ENCODE measurements around the gene FAM237A. TPM values are rescaled to one million over a fixed set of nuclear protein-coding genes. Genes with fewer than 3 reads are reported as not detected.

The FAM237A gene
- total and polyA plus RNA-seq, 10 of the 15 experiments (the other 5 are each of a cell fraction or from before 2014, with no cell fraction given): not detected

GRCh38 chr2:206610451-206610850 lies 31.8 kb upstream of the FAM237A start (continued):
- TF ChIP-seq SPI1 (IDR thresholded peaks at IDR 0.05; ENCODE audit: borderline replicate concordance, insufficient read depth, low read depth, low read length) (no peak), IRF3 (IDR thresholded peaks at IDR 0.05) (no peak), MEF2A (IDR thresholded peaks at IDR 0.05; ENCODE audit: insufficient read depth, low read depth, low read length) (no peak)

GRCh38 chr2:206611191-206611590 lies 31.1 kb upstream of the FAM237A start:
- Histone ChIP-seq H3K27me3 (replicated peaks in 1 of 2; ENCODE audit: control insufficient read depth in 2 of 2, insufficient read depth in 2 of 2, low read length in 1 of 2) (no peaks in the 10 kb centered on the region), H2AFZ (ENCODE audit: control insufficient read depth, low read depth, low read length) (no peak overlapping the region), H3K27ac (ENCODE audit: control insufficient read depth, insufficient read depth) (no peak overlapping the region), H3K4me3 (no peak overlapping the region), H3K79me2 (ENCODE audit: control insufficient read depth, insufficient read depth, low read length) (no peaks in the 10 kb centered on the region), H3K4me2 (ENCODE audit: control insufficient read depth, insufficient read depth) (no peak overlapping the region), H3K4me1 (ENCODE audit: control insufficient read depth, insufficient read depth, low read length) (no peaks in the 10 kb centered on the region), H3K36me3 (ENCODE audit: control insufficient read depth in 2 of 2, insufficient read depth in 2 of 2, low read length in 1 of 2) (no peaks in the 10 kb centered on the region), H3K9me3 (replicated peaks; ENCODE audit: control insufficient read depth, insufficient read depth, low read length) (no peaks in the 10 kb centered on the region), H4K20me1 (ENCODE audit: control insufficient read depth, insufficient read depth) (no peaks in the 10 kb centered on the region), H3K9ac (ENCODE audit: control insufficient read depth, insufficient read depth, low read length) (no peak overlapping the region)
- BruUV-seq (replicated peaks): no TSS peak
- ChIA-PET RAD21 (ENCODE audit: unreplicated experiment) (no interaction called here), CTCF (interaction anchor here (0.6 to 0.8 kb wide), 2 partner anchors 23 to 50 kb away, joined by 3 read pairs; no protein-coding TSS in a partner anchor), POLR2A (no interaction called here), SMC1A (ENCODE audit: uncharacterized antibody, unreplicated experiment) (interaction anchor here (0.7 to 1.9 kb wide), 2 partner anchors 10 to 60 kb away, joined by 4 to 5 read pairs; no protein-coding TSS in a partner anchor)
- TF ChIP-seq POLR2A (IDR thresholded peaks at IDR 0.05; ENCODE audit: low read depth, low read length) (no peak), GABPA (IDR thresholded peaks at IDR 0.05; ENCODE audit: low read depth) (no peak), TAF1 (IDR thresholded peaks at IDR 0.05; ENCODE audit: borderline replicate concordance, low read depth, low read length) (no peak), MYB (IDR thresholded peaks at IDR 0.05; ENCODE audit: borderline replicate concordance, low read depth, low read length) (no peak), CHD2 (IDR thresholded peaks at IDR 0.05; ENCODE audit: borderline replicate concordance, low read depth, low read length) (no peak), POLR2AphosphoS2 (IDR thresholded peaks at IDR 0.05; ENCODE audit: low read depth, low read length) (no peak), CUX1 (IDR thresholded peaks at IDR 0.05; ENCODE audit: insufficient replicate concordance, low read depth, low read length) (no peak)
- in situ Hi-C loops (cut with MboI) (no loop called here), intact Hi-C loops (cut with micrococcal nuclease; ENCODE audit: unreplicated experiment) (no loop called here)
- ATAC-seq (no peak), DNase-seq (ENCODE audit: low read depth, low spot score) (no peak), FAIRE-seq (no peak)
- WGBS (ENCODE audit: insufficient coverage, insufficient replicate concordance, low lambda C conversion rate, missing lambda C conversion rate): 96% methylated on average over 6 of the region's 6 CpGs
